OCI-LY7 (cell line): Measurements from ENCODE around the gene SLC44A4. TPM values are rescaled to one million over a fixed set of nuclear protein-coding genes. Genes with fewer than 3 reads are reported as not detected.
"Not testable (repeated sequence)": the region's sequence is repeated elsewhere in the genome, so short reads cannot be mapped to it uniquely, and the experiment has no call there.

ENCODE experiments used
- BruUV-seq: library from RNA; stranded (reverse); fragments of 400-500 nt; replicated peaks from 2 replicates; lab custom pipeline; 2021; lab: Mats Ljungman, UMichigan
- CTCF ChIA-PET: fragments of 300-600 bp; sonication (Branson Sonifier 250); formaldehyde crosslinking; loops from one replicate; lab custom pipeline; 2022; ENCODE audit warnings: antibody characterized with exemption; ENCODE audit not compliant: unreplicated experiment; lab: Charles Lee
- POLR2A ChIA-PET: fragments of 300-600 bp; sonication (Branson Sonifier 250); formaldehyde crosslinking; loops from one replicate; lab custom pipeline; 2022; ENCODE audit warnings: antibody characterized with exemption; lab: Charles Lee
- DNase-seq: peaks from one replicate; pipeline ENCODE4 v3.0.0-alpha.2; 2015; ENCODE audit warnings: low spot score
- H2AFZ ChIP-seq: fragments of 200-600 bp; sonication (generic), shearing (Covaris generic); 2 replicates; pipeline ENCODE4 v1.6.1; 2014; ENCODE audit warnings: mild to moderate bottlenecking, antibody characterized with exemption, low read length, moderate library complexity
- H3K27ac ChIP-seq: fragments of 200-600 bp; sonication (generic); 2 replicates; pipeline ENCODE4 v1.5.1; 2014; ENCODE audit warnings: mixed run types, low read depth, mild to moderate bottlenecking, moderate library complexity, low read length, inconsistent platforms; ENCODE audit not compliant: poor library complexity, severe bottlenecking
- H3K36me3 ChIP-seq: fragments of 200-600 bp; sonication (generic); 2 replicates; pipeline ENCODE4 v1.6.1; 2014; ENCODE audit warnings: mild to moderate bottlenecking, antibody characterized with exemption, low read length, moderate library complexity, mixed read lengths; ENCODE audit not compliant: insufficient read depth
- H3K4me1 ChIP-seq: fragments of 200-600 bp; sonication (generic); 2 replicates; pipeline ENCODE4 v1.5.1; 2014; ENCODE audit warnings: mild to moderate bottlenecking, low read length; ENCODE audit not compliant: insufficient read depth, poor library complexity, severe bottlenecking
- H3K4me2 ChIP-seq: fragments of 200-600 bp; sonication (generic); 2 replicates; pipeline ENCODE4 v1.6.1; 2014; ENCODE audit warnings: mild to moderate bottlenecking, low read length
- H3K4me3 ChIP-seq: fragments of 200-600 bp; sonication (generic); 2 replicates; pipeline ENCODE4 v1.5.1; 2014; ENCODE audit warnings: mild to moderate bottlenecking, low read depth, low read length; ENCODE audit not compliant: poor library complexity, severe bottlenecking
- H3K79me2 ChIP-seq: fragments of 200-600 bp; sonication (generic); 2 replicates; pipeline ENCODE4 v1.6.1; 2016; ENCODE audit warnings: low read depth, mild to moderate bottlenecking, low read length, moderate library complexity, mixed read lengths; ENCODE audit not compliant: insufficient read depth
- H3K9me2 ChIP-seq: fragments of 200-600 bp; sonication (generic); 2 replicates; pipeline ENCODE4 v1.6.1; 2016; ENCODE audit warnings: mild to moderate bottlenecking, low read length, mixed read lengths; ENCODE audit not compliant: insufficient read depth
- H3K9me3 ChIP-seq: fragments of 200-600 bp; sonication (generic); 2 replicates; pipeline ENCODE4 v1.6.1; 2014; ENCODE audit warnings: mild to moderate bottlenecking, mixed run types, low read length, mixed read lengths
- H4K20me1 ChIP-seq: fragments of 200-600 bp; sonication (generic); 2 replicates; pipeline ENCODE4 v1.6.1; 2014; ENCODE audit warnings: mild to moderate bottlenecking, antibody characterized with exemption, low read length, moderate library complexity, mixed read lengths; ENCODE audit not compliant: insufficient read depth
- EZH2phosphoT487 ChIP-seq: fragments of 200-600 bp; sonication (generic); IDR thresholded peaks from 2 replicates; pipeline ENCODE4 v1.6.1; 2018; ENCODE audit warnings: low read depth, borderline replicate concordance, mild to moderate bottlenecking, mixed run types, antibody characterized with exemption, low read length, moderate library complexity, mixed read lengths
- intact Hi-C: fragments of 100-400 bp; cut with micrococcal nuclease; formaldehyde crosslinking; loops from one replicate; pipeline ENCODE4 v1.10.0; 2022; ENCODE audit not compliant: unreplicated experiment
- total RNA-seq, 2 experiments: library from RNA; depleted of rRNA in 1 of 2; stranded (reverse); fragments of >200 nt in 1 of 2; shearing (Covaris generic) in 1 of 2; gene quantifications; 2 replicates each; pipeline ENCODE4 v1.2.3, GENCODE V29; 2014 to 2022
- TF ChIP-seq, protein P1 (sequence below): fragments of 200-600 bp; sonication (generic); conservative IDR thresholded peaks from 2 replicates; pipeline ENCODE4 v1.5.1; 2014; ENCODE audit warnings: mild to moderate bottlenecking, antibody characterized with exemption, low read length, moderate library complexity, mixed read lengths

Gene SLC44A4
- total RNA-seq, 2 experiments from 2014 or later: not detected

- no TSS peak for BruUV-seq
- Histone ChIP-seq H3K4me1 (peaks cover 20% of the 10 kb centered on the region), H3K4me2 (no peak overlapping the region), H3K79me2 (no peaks in the 10 kb centered on the region), H3K4me3 (no peak overlapping the region), H4K20me1 (no peaks in the 10 kb centered on the region), H3K9me3 (no peaks in the 10 kb centered on the region), H3K27ac (no peak overlapping the region), H2AFZ (no peak overlapping the region), H3K9me2 (no peaks in the 10 kb centered on the region), H3K36me3 (no peaks in the 10 kb centered on the region)
- ChIA-PET POLR2A (interaction anchor here (0.9 kb wide), 1 partner anchor 28 kb away, joined by 3 read pairs; no protein-coding TSS in a partner anchor), CTCF (no interaction called here)
- no peak for TF ChIP-seq EZH2phosphoT487
- TF ChIP-seq, protein P1, sequence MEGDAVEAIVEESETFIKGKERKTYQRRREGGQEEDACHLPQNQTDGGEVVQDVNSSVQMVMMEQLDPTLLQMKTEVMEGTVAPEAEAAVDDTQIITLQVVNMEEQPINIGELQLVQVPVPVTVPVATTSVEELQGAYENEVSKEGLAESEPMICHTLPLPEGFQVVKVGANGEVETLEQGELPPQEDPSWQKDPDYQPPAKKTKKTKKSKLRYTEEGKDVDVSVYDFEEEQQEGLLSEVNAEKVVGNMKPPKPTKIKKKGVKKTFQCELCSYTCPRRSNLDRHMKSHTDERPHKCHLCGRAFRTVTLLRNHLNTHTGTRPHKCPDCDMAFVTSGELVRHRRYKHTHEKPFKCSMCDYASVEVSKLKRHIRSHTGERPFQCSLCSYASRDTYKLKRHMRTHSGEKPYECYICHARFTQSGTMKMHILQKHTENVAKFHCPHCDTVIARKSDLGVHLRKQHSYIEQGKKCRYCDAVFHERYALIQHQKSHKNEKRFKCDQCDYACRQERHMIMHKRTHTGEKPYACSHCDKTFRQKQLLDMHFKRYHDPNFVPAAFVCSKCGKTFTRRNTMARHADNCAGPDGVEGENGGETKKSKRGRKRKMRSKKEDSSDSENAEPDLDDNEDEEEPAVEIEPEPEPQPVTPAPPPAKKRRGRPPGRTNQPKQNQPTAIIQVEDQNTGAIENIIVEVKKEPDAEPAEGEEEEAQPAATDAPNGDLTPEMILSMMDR: no peak
- intact Hi-C loops: no loop called here
- no peak for DNase-seq
These were observed 18.4 kb downstream of the SLC44A4 start for GRCh38 chr6:31860349-31860748.

DNA sequence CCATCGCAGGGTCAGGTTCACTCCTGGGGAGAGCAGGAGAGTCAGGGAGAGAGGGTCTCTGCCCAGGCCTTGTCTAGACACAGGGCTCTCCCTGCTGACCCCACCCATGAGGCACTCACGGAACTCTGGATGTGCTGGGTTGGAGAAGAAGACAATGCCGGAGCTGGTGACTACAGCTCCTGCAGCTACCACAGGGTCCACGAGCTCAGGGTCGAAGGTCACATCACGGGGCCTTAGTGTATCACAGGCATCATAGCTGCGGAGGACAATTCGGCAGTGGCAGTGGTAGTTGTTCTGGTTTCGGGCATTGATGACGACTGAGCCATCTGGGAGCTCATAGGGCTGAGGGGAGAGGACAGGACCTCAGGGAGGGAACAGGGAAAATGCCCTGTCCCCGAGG lies 18.9 kb downstream of the SLC44A4 start:
- Histone ChIP-seq H3K79me2 (no peaks in the 10 kb centered on the region), H3K9me2 (no peaks in the 10 kb centered on the region), H4K20me1 (no peaks in the 10 kb centered on the region), H3K4me3 (no peak overlapping the region), H3K4me1 (peaks cover 20% of the 10 kb centered on the region), H2AFZ (no peak overlapping the region), H3K9me3 (no peaks in the 10 kb centered on the region), H3K36me3 (no peaks in the 10 kb centered on the region), H3K4me2 (no peak overlapping the region), H3K27ac (no peak overlapping the region)
- BruUV-seq: no TSS peak
- TF ChIP-seq, protein P1: no peak
- TF ChIP-seq EZH2phosphoT487: no peak
- no peak for DNase-seq
- POLR2A ChIA-PET: no interaction called here
- intact Hi-C loops: no loop called here
- CTCF ChIA-PET: no interaction called here

GRCh38 chr6:31858707-31859106 lies 20.1 kb downstream of the SLC44A4 start:
- H3K4me3 ChIP-seq: no peak overlapping the region
- no peaks in the 10 kb centered on the region for H3K9me3 ChIP-seq
- no TSS peak for BruUV-seq
- H4K20me1 ChIP-seq: no peaks in the 10 kb centered on the region
- TF ChIP-seq, protein P1: no peak
- TF ChIP-seq EZH2phosphoT487: no peak
- H3K4me2 ChIP-seq: no peak overlapping the region
- POLR2A ChIA-PET: interaction anchor here (0.9 kb wide), 1 partner anchor 20 kb away, joined by 3 read pairs; no protein-coding TSS in a partner anchor
- CTCF ChIA-PET: no interaction called here
- no peak overlapping the region for H2AFZ ChIP-seq
- DNase-seq: no peak
- H3K79me2 ChIP-seq: no peaks in the 10 kb centered on the region
- intact Hi-C loops: no loop called here
- H3K27ac ChIP-seq: no peak overlapping the region
- peaks cover 12% of the 10 kb centered on the region for H3K4me1 ChIP-seq
- no peaks in the 10 kb centered on the region for H3K36me3 ChIP-seq
- no peaks in the 10 kb centered on the region for H3K9me2 ChIP-seq

DNA sequence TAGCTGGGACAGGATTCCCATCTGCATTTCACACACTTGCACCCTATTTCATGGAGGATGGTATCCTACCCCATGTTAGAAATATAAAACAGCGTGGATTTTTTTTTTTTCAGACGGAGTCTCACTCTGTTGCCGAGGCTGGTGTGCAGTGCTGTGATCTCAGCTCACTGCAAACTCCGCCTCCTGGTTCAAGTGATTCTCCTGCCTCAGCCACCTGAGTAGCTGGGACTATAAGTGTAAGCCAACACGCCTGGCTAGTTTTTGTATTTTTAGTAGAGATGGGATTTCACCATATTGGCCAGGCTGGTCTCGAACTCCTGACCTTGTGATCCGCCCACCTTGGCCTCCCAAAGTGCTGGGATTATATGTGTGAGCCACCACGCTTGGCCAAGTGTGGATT lies 21.0 kb downstream of the SLC44A4 start:
- POLR2A ChIA-PET: interaction anchor here (0.9 kb wide), 1 partner anchor 19 kb away, joined by 3 read pairs; no protein-coding TSS in a partner anchor
- DNase-seq, CTCF ChIA-PET, H3K79me2 ChIP-seq, H3K36me3 ChIP-seq, H4K20me1 ChIP-seq, H2AFZ ChIP-seq, intact Hi-C loops, BruUV-seq, H3K4me1 ChIP-seq, H3K27ac ChIP-seq, H3K4me2 ChIP-seq, H3K9me2 ChIP-seq, H3K9me3 ChIP-seq, H3K4me3 ChIP-seq: not testable (repeated sequence)
